HTERT RPE-1 (cell line): Measurements from ENCODE around the gene PELI1.
"Not testable (repeated sequence)": the region's sequence is repeated elsewhere in the genome, so short reads cannot be mapped to it uniquely, and the experiment has no call there.

Source experiments
- in situ Hi-C: fragments of 300-500 bp; cut with MboI; formaldehyde crosslinking; loops from 4 replicates; pipeline ENCODE4 v1.14.3; 2020; ENCODE audit warnings: low sequenced_read_pairs

PELI1 gene

DNA sequence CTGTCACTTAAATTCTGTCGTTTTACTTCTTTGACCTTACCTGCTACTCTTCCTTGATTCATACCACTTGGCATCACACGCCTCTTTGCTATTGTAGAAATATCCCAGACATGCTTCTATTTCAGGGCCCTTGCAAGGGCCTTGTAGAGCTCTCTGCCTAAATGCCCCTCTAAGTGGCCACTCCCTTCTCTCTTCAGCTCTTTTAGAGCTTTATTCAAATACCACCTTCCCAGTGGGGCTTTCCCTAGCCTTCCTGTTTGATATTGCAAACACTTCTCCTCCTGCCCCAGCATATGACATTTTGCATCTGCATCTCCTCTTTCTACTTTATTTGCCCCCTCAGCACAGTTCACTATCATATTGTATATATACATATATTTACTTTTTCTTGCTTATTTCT is 54.0 kb downstream of the PELI1 start:
- in situ Hi-C loops, result no loop called here

DNA sequence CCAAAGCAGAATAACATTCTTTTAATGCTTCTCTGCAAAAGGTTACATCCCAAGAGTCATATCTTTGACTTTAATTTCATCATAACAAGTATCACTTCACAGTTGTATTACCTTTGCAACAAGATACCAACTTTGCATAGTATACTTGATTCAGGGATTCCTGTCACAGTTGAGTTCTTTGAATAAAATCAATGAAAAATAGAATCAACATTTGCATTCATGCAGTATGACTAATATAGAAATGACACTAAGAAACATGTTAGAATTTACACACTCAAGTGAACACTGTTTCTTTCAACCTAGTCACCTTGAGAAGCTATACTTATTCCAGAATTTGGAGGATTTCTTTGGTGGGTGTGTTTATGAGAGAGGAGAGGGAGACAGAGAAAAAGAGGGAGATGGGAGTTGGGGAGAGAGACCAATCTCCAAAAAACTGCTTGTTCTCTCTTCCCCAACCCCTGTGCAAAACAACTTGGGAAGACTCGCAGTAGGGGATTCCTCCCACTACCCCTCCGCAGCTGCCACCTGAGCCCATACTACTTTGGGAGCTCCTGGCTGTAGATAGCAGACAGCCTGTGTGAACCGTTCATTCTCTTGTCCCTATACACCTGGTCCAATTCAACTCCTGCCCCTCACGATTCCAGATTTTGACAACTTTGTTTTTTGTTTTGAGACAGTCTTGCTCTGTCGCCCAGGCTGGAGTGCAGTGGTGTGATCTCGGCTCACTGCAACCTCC is 57.7 kb downstream of the PELI1 start:
- in situ Hi-C loops, result no loop called here

DNA sequence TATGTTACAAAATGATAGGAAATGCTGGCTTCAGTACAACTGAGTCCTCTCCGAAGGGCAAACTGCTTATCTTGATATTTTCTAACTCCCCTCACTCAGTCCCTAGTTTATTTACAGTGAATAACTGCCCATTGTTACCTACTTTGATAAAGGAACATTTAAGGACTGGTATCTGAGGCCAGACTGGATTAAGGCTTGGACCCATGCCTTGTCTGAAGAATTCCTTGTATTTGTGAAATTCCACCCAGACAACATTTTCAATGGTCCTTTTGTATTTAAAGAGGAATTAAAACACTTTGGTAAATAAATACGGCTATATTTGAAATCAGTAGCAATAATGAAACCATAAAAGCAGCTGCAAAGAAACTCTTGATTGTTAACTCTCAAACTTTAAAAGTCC is 58.3 kb downstream of the PELI1 start:
- in situ Hi-C loops, result no loop called here

DNA sequence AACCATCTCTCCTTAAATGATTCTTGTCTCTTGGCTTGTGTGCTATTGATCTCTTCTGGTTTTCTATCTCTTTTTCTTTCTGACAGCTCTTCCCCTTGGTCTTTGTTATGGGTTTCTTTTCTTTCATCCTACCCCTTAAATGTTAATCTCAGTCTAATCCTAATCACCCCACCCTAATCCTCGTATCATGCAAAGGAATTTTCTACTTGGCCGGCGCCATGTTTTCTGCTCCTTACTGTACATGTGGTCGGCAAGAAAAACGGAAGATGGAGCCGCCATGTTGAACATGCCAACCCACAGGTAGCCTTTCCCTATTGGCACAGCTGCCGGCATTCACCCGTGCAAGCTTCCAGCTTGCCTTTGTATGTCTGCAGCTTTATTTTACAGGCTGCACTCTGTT is 63.2 kb downstream of the PELI1 start:
- in situ Hi-C loops, result no loop called here

DNA sequence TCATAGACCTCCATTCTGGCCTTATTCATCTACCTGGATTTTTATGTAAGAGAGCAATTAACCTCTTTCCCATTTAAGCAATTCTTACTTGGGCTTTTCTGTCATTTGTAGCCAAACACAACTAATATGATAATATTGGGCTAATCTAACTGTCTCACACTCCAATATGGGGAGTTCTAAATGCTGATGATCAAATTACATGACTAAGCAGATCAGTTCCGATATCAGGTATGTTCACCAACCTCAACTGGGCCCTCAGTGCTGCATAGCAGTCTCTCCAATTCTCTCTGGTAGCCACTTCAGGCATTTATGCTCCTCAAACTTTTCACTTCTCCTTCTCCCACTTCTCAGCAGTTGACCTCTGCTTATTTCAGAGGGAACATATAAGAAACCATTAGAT is 64.0 kb downstream of the PELI1 start:
- in situ Hi-C loops, result no loop called here

DNA sequence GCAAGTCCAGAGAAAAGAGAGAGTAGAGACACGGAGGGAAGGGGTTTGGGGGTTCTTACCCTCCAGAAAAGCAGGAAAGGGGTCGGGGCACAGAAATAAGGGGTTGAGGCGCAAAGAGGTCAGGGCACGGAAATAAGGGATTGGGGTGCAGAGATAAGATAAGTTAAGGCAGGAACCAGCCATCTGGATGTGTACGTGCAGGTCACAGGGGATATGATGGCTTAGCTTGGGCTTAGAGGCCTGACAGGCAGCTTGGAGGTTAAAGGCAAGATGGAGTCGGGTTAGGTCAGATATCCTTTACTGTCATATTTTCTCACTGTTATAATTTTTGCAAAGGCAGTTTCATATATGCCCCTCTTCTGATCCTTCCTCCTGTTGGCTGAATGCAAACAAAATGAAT is 64.5 kb downstream of the PELI1 start:
- in situ Hi-C loops, result not testable (repeated sequence)

DNA sequence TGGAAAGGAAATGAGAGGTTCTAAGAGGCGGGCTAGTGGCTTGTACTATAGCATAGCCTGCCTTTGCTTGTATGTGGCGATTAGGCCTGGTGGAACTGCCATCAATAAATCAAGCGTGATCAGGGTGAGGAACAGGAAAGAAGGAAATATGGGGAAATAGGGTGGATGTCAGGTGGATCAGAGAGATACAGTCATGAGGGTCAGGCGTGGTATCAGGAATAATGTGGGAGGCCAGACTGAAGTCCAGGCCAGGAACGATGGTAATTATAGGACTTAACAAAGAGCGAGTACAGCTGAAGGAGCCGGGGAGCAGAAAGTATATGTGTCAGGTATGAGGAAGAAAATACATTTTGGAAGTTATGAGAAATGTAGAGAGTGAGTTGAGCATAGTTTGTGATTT is 67.4 kb downstream of the PELI1 start:
- in situ Hi-C loops, result not testable (repeated sequence)

DNA sequence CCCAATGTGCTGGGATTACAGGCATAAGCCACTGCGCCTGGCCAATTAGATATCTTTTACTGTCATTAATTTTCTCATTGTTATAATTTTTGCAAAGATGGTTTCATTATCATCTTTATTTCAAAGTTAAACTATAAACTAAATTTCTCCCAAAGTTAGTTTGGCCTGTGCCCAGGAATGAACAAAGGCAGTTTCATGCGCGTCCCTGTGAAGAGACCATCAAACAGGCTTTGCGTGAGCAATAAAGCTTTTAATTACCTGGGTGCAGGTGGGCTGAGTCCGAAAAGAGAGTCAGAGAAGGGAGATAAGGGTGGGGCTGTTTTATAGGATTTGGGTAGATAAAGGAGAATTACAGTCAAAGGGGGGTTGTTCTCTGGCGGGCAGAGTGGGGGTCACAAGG is 69.6 kb downstream of the PELI1 start:
- in situ Hi-C loops, result not testable (repeated sequence)

DNA sequence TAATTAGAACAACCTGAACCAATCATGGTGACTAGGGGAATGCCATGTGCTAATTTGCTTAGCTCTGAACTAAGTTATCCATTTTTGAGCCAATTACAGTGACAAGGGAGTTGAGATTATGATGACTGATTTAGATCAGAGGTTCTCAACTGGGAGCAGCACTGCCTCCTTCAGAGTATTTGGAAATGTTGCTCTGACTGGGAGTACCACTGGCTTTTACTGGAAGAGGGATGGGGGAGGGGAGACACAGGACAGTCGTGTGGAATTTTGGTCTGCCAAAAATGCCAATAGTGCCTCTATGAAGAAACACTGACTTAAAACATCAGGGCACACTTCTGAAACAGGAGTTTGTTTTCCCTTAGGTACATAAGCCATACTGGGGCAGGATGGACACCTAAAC is 76.9 kb downstream of the PELI1 start:
- in situ Hi-C loops, result no loop called here

DNA sequence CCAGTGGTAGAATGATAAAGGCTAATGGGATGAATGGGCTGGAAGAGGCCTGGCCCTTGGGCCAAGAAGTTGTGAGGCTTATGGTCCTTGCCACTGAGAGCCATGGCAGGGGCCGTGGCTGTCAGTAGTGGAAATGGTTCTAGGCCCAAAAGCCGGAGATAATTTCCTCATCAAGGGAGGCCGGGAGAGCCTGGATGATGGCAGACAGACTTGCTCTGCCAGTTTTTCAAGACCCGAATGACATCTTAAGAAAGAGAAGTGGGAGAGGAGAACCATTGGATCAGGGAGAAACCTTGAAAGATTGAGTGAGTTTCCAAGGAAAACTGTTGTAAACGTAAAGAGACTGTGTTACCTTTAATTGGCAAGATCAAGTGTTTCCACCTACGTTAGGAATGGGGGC is 78.7 kb downstream of the PELI1 start:
- in situ Hi-C loops, result no loop called here

DNA sequence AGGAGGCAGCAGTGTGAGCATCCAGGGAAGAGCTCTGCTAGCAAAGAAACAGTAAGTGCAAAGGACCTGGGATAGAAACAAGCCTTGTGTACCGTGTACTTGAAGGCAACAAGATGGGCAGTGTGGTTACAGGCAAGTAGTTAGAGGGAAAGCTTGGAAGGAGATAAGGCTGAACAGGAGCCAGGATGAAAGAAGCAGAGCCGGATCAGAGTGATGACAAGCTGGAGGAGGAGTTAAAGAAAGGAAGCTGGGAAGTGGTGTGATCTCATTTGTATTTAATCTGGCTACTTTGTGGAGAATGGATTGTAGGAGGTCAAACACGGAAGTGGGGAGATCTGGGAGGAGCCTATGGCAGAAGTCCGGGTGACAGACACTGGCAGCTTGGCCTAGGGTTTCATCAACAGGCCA is 80.3 kb downstream of the PELI1 start:
- in situ Hi-C loops, result no loop called here

DNA sequence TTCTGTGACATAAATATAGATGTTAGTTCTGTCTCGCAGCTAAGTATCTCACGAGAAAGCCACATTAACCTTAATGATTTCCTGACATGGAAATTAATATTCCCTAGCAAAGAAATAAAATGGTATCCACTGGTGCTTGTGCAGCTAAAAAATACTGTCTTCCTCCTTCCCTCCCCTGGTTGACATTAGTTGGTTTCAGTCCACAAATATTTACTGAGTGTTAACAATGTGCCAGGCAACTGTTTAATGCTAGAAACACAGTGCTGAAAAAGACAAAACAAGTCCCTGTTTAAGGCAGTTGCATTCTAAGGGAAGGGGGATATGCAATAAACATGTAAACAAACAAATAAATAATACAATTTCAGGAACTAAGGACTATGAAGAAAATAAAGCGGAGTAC is 80.8 kb downstream of the PELI1 start:
- in situ Hi-C loops, result no loop called here

DNA sequence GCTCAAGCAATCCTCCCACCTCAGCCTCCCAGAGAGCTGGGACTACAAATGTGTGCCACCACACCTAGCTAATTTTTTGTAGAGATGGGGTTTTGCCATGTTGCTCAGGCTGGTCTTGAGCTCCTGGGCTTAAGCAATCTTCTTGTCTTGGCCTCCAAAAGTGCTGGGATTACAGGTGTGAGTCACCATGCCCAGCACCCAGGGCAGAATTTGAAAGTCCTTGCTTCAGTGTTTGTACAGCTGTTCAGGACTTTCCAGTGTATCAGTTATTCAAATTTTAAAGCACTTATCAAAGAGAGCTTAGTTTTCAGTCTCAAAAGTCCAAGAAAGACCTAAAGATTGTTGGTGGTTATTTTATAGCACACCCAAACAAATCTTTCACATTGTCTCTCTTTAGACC is 81.4 kb downstream of the PELI1 start:
- in situ Hi-C loops, result no loop called here

DNA sequence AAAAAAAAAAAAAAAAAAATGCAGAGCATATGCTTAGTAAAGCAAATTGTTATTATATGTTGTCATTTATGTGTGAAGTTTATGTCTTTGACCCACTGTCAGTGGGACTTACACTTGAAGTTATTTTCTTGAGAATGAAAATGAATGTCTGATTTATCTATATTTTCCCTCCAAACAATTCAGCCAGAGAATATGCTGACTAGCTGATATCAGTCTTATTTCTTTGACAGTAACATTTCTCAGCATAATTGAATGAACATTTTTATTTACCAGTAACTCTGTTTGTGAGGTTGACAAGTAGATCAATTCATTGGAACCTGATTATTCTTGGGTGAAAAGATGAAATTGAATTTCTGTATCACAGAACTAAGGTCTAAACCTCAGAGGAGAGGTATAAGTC is 85.0 kb downstream of the PELI1 start:
- in situ Hi-C loops, result no loop called here

DNA sequence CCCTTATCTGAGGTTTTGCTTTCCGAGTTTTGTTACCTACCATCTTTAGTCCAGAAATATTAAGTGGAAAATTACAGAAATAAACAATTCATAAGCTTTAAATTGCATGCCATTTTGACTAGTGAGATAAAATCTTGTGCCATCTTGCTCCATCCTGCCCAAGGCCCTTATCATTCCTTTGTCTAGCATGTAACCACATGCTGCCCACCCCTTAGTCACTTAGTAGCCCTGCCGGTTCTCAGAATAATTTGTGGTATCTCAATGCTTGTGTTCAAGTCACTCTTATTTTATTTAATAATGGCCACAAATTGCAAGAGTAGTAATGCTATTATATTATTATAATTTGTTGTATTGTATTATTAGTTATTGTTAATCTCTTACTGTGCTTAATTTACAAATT is 88.2 kb downstream of the PELI1 start:
- in situ Hi-C loops, result no loop called here

DNA sequence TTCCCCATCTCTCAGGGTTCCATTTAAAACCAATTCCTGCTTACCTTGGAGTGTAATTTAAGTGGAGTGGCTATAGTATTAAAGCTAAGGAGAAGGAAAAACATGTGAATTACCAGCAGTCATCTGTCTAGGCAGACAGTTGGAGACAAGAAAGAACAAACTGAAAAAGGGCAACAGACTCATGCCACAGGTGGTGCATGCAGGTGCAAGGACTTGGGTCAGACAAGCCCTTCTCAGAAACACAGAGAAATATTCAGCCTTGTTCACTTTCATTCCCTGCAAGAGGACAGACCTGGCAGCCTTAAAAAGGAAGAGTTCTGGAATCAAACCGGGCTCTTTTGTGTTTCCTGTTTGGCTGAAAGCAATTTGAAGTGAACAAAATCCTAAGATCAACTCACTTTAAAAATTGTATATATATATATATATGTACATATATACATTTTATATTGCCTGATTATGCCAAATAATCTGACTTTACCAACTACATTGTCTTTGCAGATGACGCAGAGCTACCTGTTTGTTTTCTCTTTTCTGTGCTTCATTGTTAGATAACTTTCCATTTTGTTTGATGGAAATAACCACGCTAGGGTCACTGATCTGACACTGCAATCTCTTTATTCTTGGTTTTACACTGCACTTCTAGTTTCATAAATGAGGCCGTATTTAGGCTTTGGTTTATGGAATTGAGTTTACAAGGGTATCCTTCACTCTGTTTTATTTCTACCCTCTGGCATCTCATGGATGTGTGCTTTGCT is 89.9 kb downstream of the PELI1 start:
- in situ Hi-C loops, result no loop called here

DNA sequence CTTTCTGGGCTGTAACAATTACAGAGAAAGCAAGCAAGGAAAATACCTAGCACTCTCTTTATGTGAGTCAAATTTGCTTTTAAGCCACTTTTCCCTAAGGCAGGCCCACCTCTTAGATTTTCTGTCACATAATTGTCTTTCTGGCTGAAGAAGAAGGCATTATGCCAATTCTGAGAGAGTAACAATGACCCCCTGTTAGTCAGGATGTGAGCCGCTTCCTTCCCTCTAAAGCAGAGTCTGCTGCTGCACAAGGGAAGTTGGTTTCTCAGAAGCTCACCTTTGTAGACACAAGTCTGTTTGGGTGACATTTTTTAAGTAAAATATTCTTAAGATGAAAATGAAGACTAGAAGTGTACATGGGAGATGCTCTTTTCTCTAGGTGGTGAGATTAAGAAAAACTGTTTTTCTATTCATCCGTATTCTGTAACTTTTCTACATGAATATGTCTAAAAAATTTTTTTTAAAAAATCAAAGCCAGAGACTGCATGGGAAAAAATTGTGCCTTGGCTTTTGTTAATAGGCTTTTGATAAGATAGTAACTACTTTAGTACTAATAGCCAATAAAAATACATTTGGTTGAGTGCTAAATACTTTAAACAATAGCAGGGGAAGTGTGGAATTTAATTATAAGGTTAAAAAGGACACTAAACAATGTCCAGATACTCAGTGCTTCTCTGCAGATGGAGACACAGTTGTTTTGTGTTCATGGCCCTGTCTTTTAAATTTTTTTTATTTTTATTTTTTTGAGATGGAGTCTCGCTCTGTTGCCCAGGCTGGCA is 91.6 kb downstream of the PELI1 start:
- in situ Hi-C loops, result no loop called here

DNA sequence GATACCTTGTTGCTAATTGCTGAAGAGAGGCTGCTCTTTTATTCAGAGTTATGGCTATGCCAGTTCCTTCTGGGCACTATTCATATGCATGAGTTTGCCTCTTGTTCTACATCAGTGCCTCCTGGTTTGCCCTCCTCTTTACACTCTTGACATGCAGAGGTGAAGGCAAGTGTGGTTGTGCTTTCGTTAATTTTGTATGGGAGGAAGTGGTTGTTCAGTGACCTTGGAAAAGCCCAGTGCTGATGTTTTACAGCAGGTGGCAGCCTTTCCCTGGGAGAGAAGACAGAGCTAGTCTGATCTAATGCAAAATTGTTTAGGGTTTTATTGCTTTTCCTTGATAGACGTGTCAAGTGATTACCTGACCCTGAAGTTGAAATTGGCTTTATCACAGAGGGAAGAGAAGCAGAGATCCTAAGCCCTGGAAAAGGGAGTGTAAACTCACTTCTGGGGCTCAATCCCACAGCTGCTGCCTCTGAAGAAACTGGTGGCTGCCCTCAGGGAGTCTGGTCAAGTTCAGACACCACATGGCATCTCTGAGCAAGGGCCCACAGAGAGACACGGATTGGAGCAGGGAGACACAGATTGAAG is 94.5 kb downstream of the PELI1 start:
- in situ Hi-C loops, result no loop called here

DNA sequence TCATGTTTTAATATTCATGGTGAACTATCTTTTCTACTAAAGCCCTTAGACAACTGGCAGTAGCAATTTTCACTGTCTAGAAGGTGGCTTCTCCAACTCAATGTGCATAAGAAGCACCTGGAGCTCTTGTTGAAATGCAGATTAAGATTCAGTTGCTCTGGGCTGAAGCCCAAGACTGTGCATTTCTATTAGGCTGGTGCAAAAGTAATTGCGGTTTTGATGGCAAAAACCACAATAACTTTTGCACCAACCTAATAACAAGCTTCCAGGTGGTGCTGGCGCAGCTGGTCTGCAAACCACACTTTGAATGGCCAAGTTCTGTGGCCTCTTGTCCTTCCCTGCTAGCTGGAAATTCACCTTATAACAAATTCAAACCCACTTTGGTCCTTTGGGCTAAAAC is 98.3 kb downstream of the PELI1 start:
- in situ Hi-C loops, result no loop called here
